Epithelial cell of esophagus (primary cell): ENCODE measurements around the gene ALLC.

Experiments used
- DNase-seq: peaks from one replicate; pipeline ENCODE4 v3.0.0; 2010; ENCODE audit warnings: low read depth
- H3K4me3 ChIP-seq: 2 replicates; pipeline ENCODE4 v1.5.1; 2011; ENCODE audit warnings: mild to moderate bottlenecking, low read length, control low read depth
- CTCF ChIP-seq: IDR thresholded peaks from 2 replicates; pipeline ENCODE4 v1.5.1; 2011; ENCODE audit warnings: low read depth, mild to moderate bottlenecking, low read length, control low read depth, inconsistent platforms; ENCODE audit not compliant: insufficient read depth; ENCODE audit errors: missing control alignments

The ALLC gene

DNA sequence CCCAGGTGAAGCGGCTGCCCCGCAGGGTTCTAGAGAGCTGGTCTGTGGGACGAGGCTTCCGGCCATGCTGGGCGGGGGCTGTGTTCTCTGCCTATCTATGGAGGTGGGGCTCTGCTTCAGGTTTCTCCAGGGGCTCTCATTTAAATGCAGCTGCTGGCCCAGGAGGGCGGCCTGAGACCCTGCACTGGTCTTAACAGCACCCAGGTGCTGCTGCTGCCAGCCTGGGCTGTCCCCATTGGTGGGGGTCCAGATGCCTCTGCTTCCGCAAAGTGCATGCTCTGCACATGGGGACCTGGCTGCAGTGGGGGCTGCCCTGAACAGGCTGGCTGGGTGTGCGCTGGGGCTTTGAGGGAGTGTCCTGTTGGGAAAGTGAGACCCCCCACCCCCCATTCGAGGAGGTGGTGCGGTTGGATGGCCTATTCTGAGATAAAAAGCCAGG lies 29.7 kb upstream of the ALLC start:
- no peak overlapping the region for H3K4me3 ChIP-seq
- DNase-seq, result no peak
- TF ChIP-seq CTCF, result no peak

DNA sequence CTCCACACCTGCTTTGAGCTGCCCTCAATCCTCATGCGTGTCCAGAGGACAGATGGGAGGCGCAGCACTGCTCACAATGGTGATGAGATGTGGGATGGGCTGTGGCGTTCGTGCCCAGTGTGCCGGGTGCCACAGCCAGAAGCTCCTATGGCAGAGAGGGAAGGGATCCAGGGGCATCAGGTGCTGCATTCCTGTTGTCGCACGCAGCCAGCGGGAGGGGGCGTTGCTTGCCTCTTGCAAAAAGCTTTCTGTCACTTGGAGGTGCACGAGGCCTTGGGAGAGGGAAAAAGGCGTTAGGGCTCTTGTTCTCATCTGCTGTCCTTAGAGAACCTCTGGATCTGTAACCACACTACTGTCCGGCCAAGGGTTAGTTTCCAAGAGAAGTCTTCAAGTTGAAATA lies 29.2 kb upstream of the ALLC start:
- TF ChIP-seq CTCF, result peak; percentile 33
- peak; percentile 39 for DNase-seq
- H3K4me3 ChIP-seq, result no peak overlapping the region

GRCh38 chr2:3630631-3631030 lies 27.4 kb upstream of the ALLC start:
- no peak overlapping the region for H3K4me3 ChIP-seq
- TF ChIP-seq CTCF, result no peak
- no peak for DNase-seq

- no peak for DNase-seq
- TF ChIP-seq CTCF, result no peak
Measured at GRCh38 chr2:3631161-3631850, 26.7 kb upstream of the ALLC start.

DNA sequence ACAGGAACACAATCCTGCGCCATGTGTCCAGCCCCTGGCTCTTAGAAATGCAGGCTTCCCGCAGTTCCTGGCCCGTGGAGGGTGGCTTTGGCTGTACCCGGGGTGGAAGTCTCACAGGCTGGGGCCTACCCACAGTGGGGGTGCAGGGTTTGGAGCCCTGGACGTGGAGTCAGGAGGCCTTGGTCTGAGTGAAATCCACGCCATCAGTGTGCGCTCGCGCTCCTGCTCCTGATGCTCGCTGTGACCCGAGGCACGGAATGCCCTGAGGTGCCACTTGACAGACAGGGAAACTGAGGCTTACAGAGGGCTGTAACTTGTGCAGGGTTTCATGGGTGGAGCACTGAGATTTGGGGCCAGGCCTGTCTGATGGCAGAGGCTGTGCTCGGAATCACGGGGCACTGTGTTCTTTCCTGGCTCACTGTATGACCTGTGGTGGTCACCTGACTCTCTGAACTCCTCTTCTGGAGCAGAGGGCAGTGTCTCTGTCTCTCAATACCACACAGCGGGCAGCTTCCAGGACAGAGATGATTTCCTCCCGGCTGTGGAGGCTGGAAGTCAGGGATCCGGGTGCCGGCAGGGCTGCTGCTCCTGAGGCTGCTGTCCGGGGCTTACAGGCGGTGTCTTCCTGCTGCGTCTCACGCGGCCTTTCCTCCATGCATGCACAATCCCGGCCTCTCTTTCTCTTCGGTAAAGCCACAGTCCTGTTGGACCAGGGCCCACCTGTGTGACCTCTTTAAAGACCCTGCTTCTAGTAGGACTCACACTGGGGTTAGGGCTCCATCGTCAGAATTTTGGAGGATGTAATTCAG lies 25.9 kb upstream of the ALLC start:
- no peak overlapping the region for H3K4me3 ChIP-seq
- TF ChIP-seq CTCF, result no peak
- DNase-seq, result no peak

More at GRCh38 chr2:3631161-3631850, 26.7 kb upstream of the ALLC start:
- no peak overlapping the region for H3K4me3 ChIP-seq

- H3K4me3 ChIP-seq, result no peak overlapping the region
- no peak for TF ChIP-seq CTCF
- peak; percentile 95 for DNase-seq
Measured at GRCh38 chr2:3633089-3633981, 24.7 kb upstream of the ALLC start.
